ENCODE results near the gene LRP1. TPM values are rescaled to one million over a fixed set of nuclear protein-coding genes. Genes with fewer than 3 reads are reported as not detected.

The LRP1 gene
- total and polyA plus RNA-seq, 2 of the 13 experiments (the other 11 are each of a cell fraction or from before 2014, with no cell fraction given): 14.7 to 30.8 TPM

DNA sequence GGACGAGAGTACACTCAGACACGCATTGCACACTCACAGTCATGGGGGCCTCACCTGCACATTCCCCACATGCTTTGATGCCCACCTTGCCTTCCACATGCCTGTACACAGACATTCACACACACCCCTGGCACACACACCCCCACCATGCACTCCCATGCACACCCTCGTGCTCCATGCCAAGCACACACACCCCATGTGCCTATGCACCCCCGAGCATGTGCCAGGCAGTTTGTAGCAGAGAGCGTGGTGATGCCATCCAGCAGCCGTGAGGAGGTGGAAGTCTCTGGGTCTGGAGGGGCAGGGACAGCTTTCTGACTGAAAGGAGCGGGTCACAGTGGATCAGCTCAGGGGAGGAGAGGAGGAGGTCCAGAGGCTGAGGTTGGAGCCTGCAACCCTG, 77.6 kb downstream of the LRP1 start:
- in situ Hi-C loops (cut with HindIII; ENCODE audit: extremely low pct_ligation_motif_present, low pct_unique_long_range_greater_than_20kb): no loop called here
- Histone ChIP-seq H3K9ac (ENCODE audit: insufficient read depth, low read depth, low read length) (no peak overlapping the region), H3K4me1 (ENCODE audit: insufficient read depth, low read length) (no peaks in the 10 kb centered on the region), H3K36me3 (replicated peaks in 1 of 2; ENCODE audit: control insufficient read depth in 1 of 2, insufficient read depth in 2 of 2, low read length in 2 of 2) (peaks cover 54 to 87% of the 10 kb centered on the region in 2 experiments), H3K79me2 (ENCODE audit: insufficient read depth, low read length) (no peaks in the 10 kb centered on the region), H3K9me3 (ENCODE audit: low read length) (no peaks in the 10 kb centered on the region), H3K27me3 (ENCODE audit: control insufficient read depth in 1 of 2, insufficient read depth in 2 of 2, low read length in 2 of 2) (no peaks in the 10 kb centered on the region), H2AFZ (ENCODE audit: low read length) (no peak overlapping the region), H3K4me3 (replicated peaks in 1 of 3; ENCODE audit: insufficient read depth in 1 of 3, low read depth in 2 of 3, low read length in 3 of 3) (no peak overlapping the region), H4K20me1 (ENCODE audit: insufficient read depth, low read length) (no peaks in the 10 kb centered on the region), H3K4me2 (ENCODE audit: low read depth, low read length) (no peak overlapping the region), H3K27ac (ENCODE audit: extremely low read length, insufficient read depth, low read length) (no peak overlapping the region)
- intact Hi-C loops (cut with micrococcal nuclease; ENCODE audit: unreplicated experiment): no loop called here
- CTCF ChIA-PET (ENCODE audit: low intra/inter-chr PET ratio, low total read pairs): no interaction called here
- no TSS peak for BruUV-seq (replicated peaks)
- TF ChIP-seq, protein P1, sequence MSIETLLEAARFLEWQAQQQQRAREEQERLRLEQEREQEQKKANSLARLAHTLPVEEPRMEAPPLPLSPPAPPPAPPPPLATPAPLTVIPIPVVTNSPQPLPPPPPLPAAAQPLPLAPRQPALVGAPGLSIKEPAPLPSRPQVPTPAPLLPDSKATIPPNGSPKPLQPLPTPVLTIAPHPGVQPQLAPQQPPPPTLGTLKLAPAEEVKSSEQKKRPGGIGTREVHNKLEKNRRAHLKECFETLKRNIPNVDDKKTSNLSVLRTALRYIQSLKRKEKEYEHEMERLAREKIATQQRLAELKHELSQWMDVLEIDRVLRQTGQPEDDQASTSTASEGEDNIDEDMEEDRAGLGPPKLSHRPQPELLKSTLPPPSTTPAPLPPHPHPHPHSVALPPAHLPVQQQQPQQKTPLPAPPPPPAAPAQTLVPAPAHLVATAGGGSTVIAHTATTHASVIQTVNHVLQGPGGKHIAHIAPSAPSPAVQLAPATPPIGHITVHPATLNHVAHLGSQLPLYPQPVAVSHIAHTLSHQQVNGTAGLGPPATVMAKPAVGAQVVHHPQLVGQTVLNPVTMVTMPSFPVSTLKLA (IDR thresholded peaks at IDR 0.05): peak; percentile 82
- TF ChIP-seq PITX1 (CRISPR knock-in tag; IDR thresholded peaks at IDR 0.05) (no peak), ZNF232 (CRISPR knock-in tag; IDR thresholded peaks at IDR 0.05; ENCODE audit: borderline replicate concordance) (no peak), POLR2AphosphoS5 (IDR thresholded peaks at IDR 0.05; ENCODE audit: low read depth, low read length) (0 out of 2 replicates have a peak, but pooled peaks have one; percentile 27), FOXJ3 (CRISPR knock-in tag; IDR thresholded peaks at IDR 0.05; ENCODE audit: borderline replicate concordance) (no peak), ZBTB7A (CRISPR knock-in tag; IDR thresholded peaks at IDR 0.05) (no peak), ZNF350 (CRISPR knock-in tag; IDR thresholded peaks at IDR 0.05; ENCODE audit: borderline replicate concordance, low read depth) (no peak), SALL1 (CRISPR knock-in tag; IDR thresholded peaks at IDR 0.05) (no peak), ZNF616 (CRISPR knock-in tag; IDR thresholded peaks at IDR 0.05; ENCODE audit: low read depth) (no peak), ZNF556 (CRISPR knock-in tag; IDR thresholded peaks at IDR 0.05; ENCODE audit: borderline replicate concordance) (no peak), MIER2 (CRISPR knock-in tag; IDR thresholded peaks at IDR 0.05) (no peak), POLR2AphosphoS2 (IDR thresholded peaks at IDR 0.05; ENCODE audit: low read depth, low read length) (0 out of 2 replicates have a peak, but pooled peaks have one; percentile 64)
- TF ChIP-seq, protein P2, sequence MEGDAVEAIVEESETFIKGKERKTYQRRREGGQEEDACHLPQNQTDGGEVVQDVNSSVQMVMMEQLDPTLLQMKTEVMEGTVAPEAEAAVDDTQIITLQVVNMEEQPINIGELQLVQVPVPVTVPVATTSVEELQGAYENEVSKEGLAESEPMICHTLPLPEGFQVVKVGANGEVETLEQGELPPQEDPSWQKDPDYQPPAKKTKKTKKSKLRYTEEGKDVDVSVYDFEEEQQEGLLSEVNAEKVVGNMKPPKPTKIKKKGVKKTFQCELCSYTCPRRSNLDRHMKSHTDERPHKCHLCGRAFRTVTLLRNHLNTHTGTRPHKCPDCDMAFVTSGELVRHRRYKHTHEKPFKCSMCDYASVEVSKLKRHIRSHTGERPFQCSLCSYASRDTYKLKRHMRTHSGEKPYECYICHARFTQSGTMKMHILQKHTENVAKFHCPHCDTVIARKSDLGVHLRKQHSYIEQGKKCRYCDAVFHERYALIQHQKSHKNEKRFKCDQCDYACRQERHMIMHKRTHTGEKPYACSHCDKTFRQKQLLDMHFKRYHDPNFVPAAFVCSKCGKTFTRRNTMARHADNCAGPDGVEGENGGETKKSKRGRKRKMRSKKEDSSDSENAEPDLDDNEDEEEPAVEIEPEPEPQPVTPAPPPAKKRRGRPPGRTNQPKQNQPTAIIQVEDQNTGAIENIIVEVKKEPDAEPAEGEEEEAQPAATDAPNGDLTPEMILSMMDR (CRISPR knock-in tag; IDR thresholded peaks at IDR 0.05): no peak
- TF ChIP-seq, protein P3, sequence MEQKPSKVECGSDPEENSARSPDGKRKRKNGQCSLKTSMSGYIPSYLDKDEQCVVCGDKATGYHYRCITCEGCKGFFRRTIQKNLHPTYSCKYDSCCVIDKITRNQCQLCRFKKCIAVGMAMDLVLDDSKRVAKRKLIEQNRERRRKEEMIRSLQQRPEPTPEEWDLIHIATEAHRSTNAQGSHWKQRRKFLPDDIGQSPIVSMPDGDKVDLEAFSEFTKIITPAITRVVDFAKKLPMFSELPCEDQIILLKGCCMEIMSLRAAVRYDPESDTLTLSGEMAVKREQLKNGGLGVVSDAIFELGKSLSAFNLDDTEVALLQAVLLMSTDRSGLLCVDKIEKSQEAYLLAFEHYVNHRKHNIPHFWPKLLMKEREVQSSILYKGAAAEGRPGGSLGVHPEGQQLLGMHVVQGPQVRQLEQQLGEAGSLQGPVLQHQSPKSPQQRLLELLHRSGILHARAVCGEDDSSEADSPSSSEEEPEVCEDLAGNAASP (CRISPR knock-in tag; IDR thresholded peaks at IDR 0.05; ENCODE audit: borderline replicate concordance): no peak
- TF ChIP-seq, protein P4, sequence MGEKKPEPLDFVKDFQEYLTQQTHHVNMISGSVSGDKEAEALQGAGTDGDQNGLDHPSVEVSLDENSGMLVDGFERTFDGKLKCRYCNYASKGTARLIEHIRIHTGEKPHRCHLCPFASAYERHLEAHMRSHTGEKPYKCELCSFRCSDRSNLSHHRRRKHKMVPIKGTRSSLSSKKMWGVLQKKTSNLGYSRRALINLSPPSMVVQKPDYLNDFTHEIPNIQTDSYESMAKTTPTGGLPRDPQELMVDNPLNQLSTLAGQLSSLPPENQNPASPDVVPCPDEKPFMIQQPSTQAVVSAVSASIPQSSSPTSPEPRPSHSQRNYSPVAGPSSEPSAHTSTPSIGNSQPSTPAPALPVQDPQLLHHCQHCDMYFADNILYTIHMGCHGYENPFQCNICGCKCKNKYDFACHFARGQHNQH (CRISPR knock-in tag; IDR thresholded peaks at IDR 0.05): no peak
- TF ChIP-seq, protein P5, sequence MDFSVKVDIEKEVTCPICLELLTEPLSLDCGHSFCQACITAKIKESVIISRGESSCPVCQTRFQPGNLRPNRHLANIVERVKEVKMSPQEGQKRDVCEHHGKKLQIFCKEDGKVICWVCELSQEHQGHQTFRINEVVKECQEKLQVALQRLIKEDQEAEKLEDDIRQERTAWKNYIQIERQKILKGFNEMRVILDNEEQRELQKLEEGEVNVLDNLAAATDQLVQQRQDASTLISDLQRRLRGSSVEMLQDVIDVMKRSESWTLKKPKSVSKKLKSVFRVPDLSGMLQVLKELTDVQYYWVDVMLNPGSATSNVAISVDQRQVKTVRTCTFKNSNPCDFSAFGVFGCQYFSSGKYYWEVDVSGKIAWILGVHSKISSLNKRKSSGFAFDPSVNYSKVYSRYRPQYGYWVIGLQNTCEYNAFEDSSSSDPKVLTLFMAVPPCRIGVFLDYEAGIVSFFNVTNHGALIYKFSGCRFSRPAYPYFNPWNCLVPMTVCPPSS (IDR thresholded peaks at IDR 0.05): no peak
- DNase-seq (ENCODE audit: low spot score) (no peak), ATAC-seq (no peak), FAIRE-seq (no peak)
- POLR2A ChIA-PET: no interaction called here
- WGBS (ENCODE audit: low lambda C conversion rate): 97% methylated on average over 7 of the region's 7 CpGs

Data from HepG2 (cell line).